Tibial nerve (tissue), 4 donors: ENCODE data around the gene PLA2G15. TPM values are rescaled to one million over a fixed set of nuclear protein-coding genes. Genes with fewer than 3 reads are reported as not detected.
A peak's percentile ranks its signal among the peaks of the same experiment; 100 is the strongest.

Source experiments
- DNase-seq, 2 donors: peaks; one replicate each; pipeline ENCODE4 v3.0.0-alpha.2; 2019; ENCODE audit warnings: low spot score in 2 of 2
- H3K27ac ChIP-seq, 4 donors: fragments of 200-600 bp; sonication (generic) in 3 of 4; one replicate each; pipeline ENCODE4 v1.5.1; 2017 to 2019; ENCODE audit warnings: mild to moderate bottlenecking in 1 of 4
- H3K27me3 ChIP-seq, 2 donors: fragments of 200-600 bp; sonication (generic) in 1 of 2; one replicate each; pipeline versions ENCODE4 v1.5.1 to v1.6.0; 2017 to 2019
- H3K36me3 ChIP-seq, 3 donors: fragments of 200-600 bp; sonication (generic); one replicate each; pipeline ENCODE4 v1.5.1; 2018 to 2019
- H3K4me1 ChIP-seq, 4 donors: fragments of 200-600 bp; sonication (generic) in 3 of 4; one replicate each; pipeline ENCODE4 v1.5.1; 2017 to 2019
- H3K4me3 ChIP-seq, 4 donors: fragments of 200-600 bp; sonication (generic) in 3 of 4; one replicate each; pipeline ENCODE4 v1.5.1; 2017 to 2019; ENCODE audit warnings: mild to moderate bottlenecking in 1 of 4, moderate library complexity in 1 of 4
- H3K9me3 ChIP-seq, 4 donors: fragments of 200-600 bp; sonication (generic) in 3 of 4; one replicate each; pipeline ENCODE4 v1.5.1; 2017 to 2019
- EP300 ChIP-seq, 2 donors: sonication (generic); formaldehyde crosslinking; IDR thresholded peaks; one replicate each; pipeline ENCODE4 v1.6.1; 2017; ENCODE audit warnings: antibody characterized with exemption in 2 of 2, mild to moderate bottlenecking in 1 of 2
- POLR2A ChIP-seq, 2 donors: fragments of 450-650 bp; IDR thresholded peaks; one replicate each; pipeline ENCODE4 v1.6.1; 2017; ENCODE audit warnings: antibody characterized with exemption in 2 of 2, mild to moderate bottlenecking in 2 of 2, moderate library complexity in 2 of 2
- WGBS, 2 donors: methylation state at CpG; one replicate each; pipeline ENCODE4 v1.1.5; 2018; 5-methylcytosine and 5-hydroxymethylcytosine counted together
- total RNA-seq, 4 donors: library from RNA; depleted of rRNA; stranded (reverse); fragments of >200 nt; gene quantifications; one replicate each; pipeline ENCODE4 v1.1.0, GENCODE V29; 2016
- TF ChIP-seq, protein P1 (sequence below), 5 experiments: fragments of 200-600 bp in 3 of 5; fragments of 450-650 bp in 2 of 5; sonication (generic) in 3 of 5; IDR thresholded peaks; one replicate each; pipeline ENCODE4 v1.5.1; 2016 to 2019; ENCODE audit warnings: antibody characterized with exemption in 5 of 5, mild to moderate bottlenecking in 3 of 5, moderate library complexity in 2 of 5

Gene PLA2G15
- total RNA-seq, 4 donors from 2014 or later, result 26.0 to 51.3 (median 30.2) TPM

DNA sequence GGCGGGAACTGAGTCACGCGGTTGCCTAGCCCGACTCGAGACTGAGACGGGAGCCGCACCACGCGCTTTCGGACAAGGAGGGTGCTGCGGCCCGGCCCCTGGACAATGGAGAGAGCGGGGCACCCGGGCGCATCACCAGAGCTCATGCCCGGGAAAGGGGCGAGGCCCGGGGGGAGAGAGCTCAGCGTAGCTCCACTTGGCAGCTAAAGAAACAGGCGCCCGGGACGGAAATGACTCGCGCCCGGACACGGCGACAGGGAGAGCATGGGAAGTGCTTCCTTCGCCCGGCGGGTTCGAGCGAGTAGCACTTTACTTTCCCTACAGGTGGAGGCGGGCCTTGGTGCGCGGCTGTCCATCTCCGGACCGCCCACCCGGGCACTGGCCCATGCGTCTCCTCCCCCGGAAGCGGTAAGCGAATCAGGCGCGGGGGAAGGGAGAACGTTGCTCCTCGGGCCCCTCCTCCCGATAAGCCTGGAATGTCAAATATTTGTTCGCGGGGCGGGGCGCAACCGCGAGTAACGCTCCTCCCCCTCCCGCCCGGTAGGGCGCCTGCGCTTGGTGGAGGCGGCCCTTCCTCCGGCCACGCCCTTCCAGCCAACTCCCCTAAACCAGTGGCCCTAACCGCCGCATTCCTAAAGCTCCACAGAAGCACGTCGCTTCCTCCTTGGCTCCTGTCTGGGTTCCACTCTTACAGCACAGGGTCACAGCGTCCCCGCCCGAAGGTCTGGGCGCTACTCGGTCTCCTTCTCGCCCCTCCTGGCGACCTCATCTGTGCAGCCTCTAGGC, 7.7 kb upstream of the PLA2G15 start:
- Histone ChIP-seq H3K36me3 (no peaks in the 10 kb centered on the region), H3K4me1 (peaks cover 0 to 48% (median 10%) of the 10 kb centered on the region in 4 donors), H3K27me3 (no peaks in the 10 kb centered on the region), H3K27ac (peak overlapping the region; percentile 85 to 96 (median 88)), H3K9me3 (no peaks in the 10 kb centered on the region), H3K4me3 (peak overlapping the region; percentile 55 to 75 (median 61))
- DNase-seq, result peak; percentile 97 to 98
- 0% methylated on average over 56 to 63 of the region's 72 CpGs for whole genome bisulfite sequencing, 2 donors
- TF ChIP-seq, protein P1, sequence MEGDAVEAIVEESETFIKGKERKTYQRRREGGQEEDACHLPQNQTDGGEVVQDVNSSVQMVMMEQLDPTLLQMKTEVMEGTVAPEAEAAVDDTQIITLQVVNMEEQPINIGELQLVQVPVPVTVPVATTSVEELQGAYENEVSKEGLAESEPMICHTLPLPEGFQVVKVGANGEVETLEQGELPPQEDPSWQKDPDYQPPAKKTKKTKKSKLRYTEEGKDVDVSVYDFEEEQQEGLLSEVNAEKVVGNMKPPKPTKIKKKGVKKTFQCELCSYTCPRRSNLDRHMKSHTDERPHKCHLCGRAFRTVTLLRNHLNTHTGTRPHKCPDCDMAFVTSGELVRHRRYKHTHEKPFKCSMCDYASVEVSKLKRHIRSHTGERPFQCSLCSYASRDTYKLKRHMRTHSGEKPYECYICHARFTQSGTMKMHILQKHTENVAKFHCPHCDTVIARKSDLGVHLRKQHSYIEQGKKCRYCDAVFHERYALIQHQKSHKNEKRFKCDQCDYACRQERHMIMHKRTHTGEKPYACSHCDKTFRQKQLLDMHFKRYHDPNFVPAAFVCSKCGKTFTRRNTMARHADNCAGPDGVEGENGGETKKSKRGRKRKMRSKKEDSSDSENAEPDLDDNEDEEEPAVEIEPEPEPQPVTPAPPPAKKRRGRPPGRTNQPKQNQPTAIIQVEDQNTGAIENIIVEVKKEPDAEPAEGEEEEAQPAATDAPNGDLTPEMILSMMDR (IDR thresholded peaks at IDR 0.05), result peak in 2 of 5 experiments; percentile 25 to 33
- TF ChIP-seq EP300 (IDR thresholded peaks at IDR 0.05) (peak; percentile 97 to 99), POLR2A (IDR thresholded peaks at IDR 0.05) (peak; percentile 85 to 89)

DNA sequence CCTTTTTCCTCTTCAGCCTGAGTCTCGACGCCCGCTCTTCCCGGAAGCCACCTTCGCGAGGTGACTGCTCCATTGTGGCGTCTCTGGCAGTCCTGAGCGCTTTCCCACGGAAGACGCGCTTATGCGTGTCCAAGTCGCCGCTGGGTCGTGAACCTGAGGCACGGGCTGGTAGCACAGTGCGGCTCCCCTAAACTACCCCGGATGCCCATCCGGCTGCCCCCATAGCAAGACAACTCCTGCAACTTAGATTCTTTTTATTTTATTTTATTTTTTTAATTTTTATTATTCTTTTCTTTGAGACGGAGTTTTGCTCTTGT, 7.2 kb upstream of the PLA2G15 start:
- no peak for DNase-seq
- peak overlapping the region; percentile 76 to 96 (median 88) for H3K27ac ChIP-seq

DNA sequence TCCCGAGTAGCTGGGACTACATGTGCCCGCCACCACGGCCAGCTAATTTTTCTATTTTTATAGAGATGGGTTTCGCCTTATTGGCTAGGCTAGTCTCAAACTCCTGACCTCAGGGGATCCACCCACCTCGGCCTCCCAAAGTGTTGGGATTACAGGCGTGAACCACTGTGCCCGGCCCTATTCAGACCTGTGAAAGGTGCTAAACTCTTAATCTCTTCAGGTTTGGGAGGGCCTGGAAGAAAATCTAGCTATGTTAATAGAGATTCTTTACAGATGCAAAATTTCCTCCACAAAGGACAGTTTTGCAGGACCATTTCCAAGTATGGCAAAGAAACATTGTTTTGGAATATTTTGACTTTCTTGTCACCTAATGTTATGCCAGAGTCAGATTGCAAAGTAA, 3.1 kb upstream of the PLA2G15 start:
- no peak for DNase-seq
- peaks cover 0 to 40% (median 21%) of the 10 kb centered on the region in 4 donors for H3K4me1 ChIP-seq
- H3K36me3 ChIP-seq, result no peaks in the 10 kb centered on the region
- H3K4me3 ChIP-seq, result no peak overlapping the region
- WGBS, 2 donors, result 89 to 91% methylated on average over 7 of the region's 7 CpGs
- H3K27ac ChIP-seq, result no peak overlapping the region
- TF ChIP-seq POLR2A (IDR thresholded peaks at IDR 0.05) (no peak), EP300 (IDR thresholded peaks at IDR 0.05) (no peak)
- TF ChIP-seq, protein P1 (IDR thresholded peaks at IDR 0.05), result no peak
- H3K9me3 ChIP-seq, result no peaks in the 10 kb centered on the region
- H3K27me3 ChIP-seq, result no peaks in the 10 kb centered on the region

More for the DNA sequence above, 7.2 kb upstream of the PLA2G15 start:
- TF ChIP-seq, protein P1 (IDR thresholded peaks at IDR 0.05), result no peak
- Histone ChIP-seq H3K36me3 (no peaks in the 10 kb centered on the region), H3K4me1 (peaks cover 0 to 48% (median 10%) of the 10 kb centered on the region in 4 donors), H3K4me3 (peak overlapping the region; percentile 52 to 75 (median 61)), H3K27me3 (no peaks in the 10 kb centered on the region), H3K9me3 (no peaks in the 10 kb centered on the region)
- 11 to 16% methylated on average over 20 of the region's 20 CpGs for WGBS, 2 donors

DNA sequence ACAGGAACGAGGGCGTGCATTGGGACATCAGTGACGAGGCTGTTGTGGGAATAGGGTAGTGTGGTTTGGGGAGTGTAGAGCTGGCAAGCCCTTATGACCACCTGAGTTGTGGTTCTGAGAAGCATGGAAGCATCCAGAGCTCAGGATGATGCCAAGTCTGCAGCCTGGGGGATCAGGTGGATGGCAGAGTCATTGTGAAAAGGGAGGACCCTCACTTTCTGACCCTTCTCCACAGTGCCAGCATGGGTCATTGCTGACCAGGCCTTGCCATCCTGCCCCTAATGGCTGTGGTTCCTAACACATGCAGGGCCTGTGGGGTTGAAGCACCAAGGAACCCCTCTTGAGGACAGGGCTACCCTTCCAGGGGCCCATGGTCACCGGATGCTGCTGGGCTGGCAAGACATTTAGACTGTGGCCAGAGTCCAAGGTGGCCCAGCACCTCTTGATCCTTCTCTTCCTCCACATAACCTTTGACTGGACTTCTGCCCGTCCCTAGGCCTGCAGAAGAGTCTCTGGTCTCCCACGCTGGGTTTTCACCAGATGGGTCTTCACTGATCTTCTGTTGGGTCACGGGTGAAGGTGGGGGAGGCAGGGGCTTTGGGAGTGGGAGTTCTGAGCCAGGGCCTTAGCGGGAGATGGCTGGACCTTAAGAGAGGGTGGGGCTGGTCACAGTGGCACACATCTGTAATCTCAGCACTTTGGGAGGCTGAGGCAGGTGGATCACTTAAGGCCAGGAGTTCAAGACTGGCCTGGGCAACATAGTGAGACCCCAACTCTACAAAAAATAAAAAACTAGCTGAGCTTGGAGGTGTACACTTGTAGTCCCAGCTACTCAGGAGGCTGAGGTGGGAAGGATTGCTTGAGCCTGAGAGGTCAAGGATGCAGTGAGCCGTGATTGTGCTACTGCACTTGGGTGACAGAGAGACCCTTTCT, 2.0 kb upstream of the PLA2G15 start:
- Histone ChIP-seq H3K4me3 (no peak overlapping the region), H3K27ac (no peak overlapping the region), H3K4me1 (peaks cover 0 to 45% (median 21%) of the 10 kb centered on the region in 4 donors), H3K9me3 (no peaks in the 10 kb centered on the region), H3K27me3 (no peaks in the 10 kb centered on the region), H3K36me3 (no peaks in the 10 kb centered on the region)
- no peak for DNase-seq
- TF ChIP-seq POLR2A (IDR thresholded peaks at IDR 0.05), result no peak
- no peak for TF ChIP-seq EP300 (IDR thresholded peaks at IDR 0.05)
- TF ChIP-seq, protein P1 (IDR thresholded peaks at IDR 0.05), result no peak
- 85 to 87% methylated on average over 8 to 9 of the region's 9 CpGs for WGBS, 2 donors
